BLaER1 (cell line): ENCODE data around the gene FFAR1.

Source experiments
- H3K27ac ChIP-seq: shearing (Covaris generic); formaldehyde crosslinking; 2 replicates; pipeline ENCODE4 v1.8.1; 2022
- H3K27me3 ChIP-seq: shearing (Covaris generic); formaldehyde crosslinking; 2 replicates; pipeline ENCODE4 v1.8.1; 2022
- H3K36me3 ChIP-seq: shearing (Covaris generic); formaldehyde crosslinking; 2 replicates; pipeline ENCODE4 v1.8.1; 2022
- H3K4me1 ChIP-seq: shearing (Covaris generic); formaldehyde crosslinking; 2 replicates; pipeline ENCODE4 v1.8.1; 2022
- H3K4me2 ChIP-seq: shearing (Covaris generic); formaldehyde crosslinking; 2 replicates; pipeline ENCODE4 v1.8.1; 2022
- H3K4me3 ChIP-seq: shearing (Covaris generic); formaldehyde crosslinking; 2 replicates; pipeline ENCODE4 v1.8.1; 2022
- H3K9ac ChIP-seq: shearing (Covaris generic); formaldehyde crosslinking; 2 replicates; pipeline ENCODE4 v1.8.1; 2022
- H3K9me3 ChIP-seq: shearing (Covaris generic); formaldehyde crosslinking; 2 replicates; pipeline ENCODE4 v1.8.1; 2022
- H4K20me1 ChIP-seq: shearing (Covaris generic); formaldehyde crosslinking; 2 replicates; pipeline ENCODE4 v1.8.1; 2022
- Cebpa-rat ChIP-seq: shearing (Covaris generic); IDR thresholded peaks from 2 replicates; pipeline ENCODE4 v1.8.1; 2022

FFAR1 gene

GRCh38 chr19:35340431-35340830 is 7.3 kb upstream of the FFAR1 start:
- H3K27ac ChIP-seq, result no peak overlapping the region
- peaks cover 100% of the 10 kb centered on the region for H3K36me3 ChIP-seq
- no peak overlapping the region for H3K4me3 ChIP-seq
- H3K27me3 ChIP-seq, result no peaks in the 10 kb centered on the region
- H3K4me1 ChIP-seq, result peaks cover 100% of the 10 kb centered on the region
- H3K4me2 ChIP-seq, result no peak overlapping the region; the same call in 1 of the 2 replicates
- no peak overlapping the region for H3K9ac ChIP-seq
- H4K20me1 ChIP-seq, result peaks cover 83% of the 10 kb centered on the region
- no peak for TF ChIP-seq Cebpa-rat
- no peaks in the 10 kb centered on the region for H3K9me3 ChIP-seq

GRCh38 chr19:35341006-35341405 is 6.7 kb upstream of the FFAR1 start:
- Histone ChIP-seq H3K9me3 (no peaks in the 10 kb centered on the region), H3K4me3 (no peak overlapping the region), H3K27me3 (no peaks in the 10 kb centered on the region), H3K4me2 (peak overlapping the region; percentile 58), H3K27ac (peak overlapping the region; percentile 39; the same call in 1 of the 2 replicates), H3K4me1 (peaks cover 100% of the 10 kb centered on the region), H4K20me1 (peaks cover 79% of the 10 kb centered on the region), H3K36me3 (peaks cover 100% of the 10 kb centered on the region), H3K9ac (0 out of 2 replicates have a peak overlapping the region, but pooled peaks have one; percentile 1)
- no peak for TF ChIP-seq Cebpa-rat

GRCh38 chr19:35341565-35342225 is 6.0 kb upstream of the FFAR1 start:
- Histone ChIP-seq H3K36me3 (peaks cover 98% of the 10 kb centered on the region), H3K9me3 (no peaks in the 10 kb centered on the region), H3K9ac (peak overlapping the region; percentile 1; the same call in 1 of the 2 replicates), H3K4me2 (peak overlapping the region; percentile 58), H4K20me1 (peaks cover 75% of the 10 kb centered on the region), H3K27me3 (no peaks in the 10 kb centered on the region), H3K4me3 (no peak overlapping the region), H3K27ac (peak overlapping the region; percentile 39), H3K4me1 (peaks cover 100% of the 10 kb centered on the region)
- TF ChIP-seq Cebpa-rat, result no peak

GRCh38 chr19:35342430-35342829 is 5.3 kb upstream of the FFAR1 start:
- no peak overlapping the region for H3K4me3 ChIP-seq
- peaks cover 100% of the 10 kb centered on the region for H3K4me1 ChIP-seq
- H4K20me1 ChIP-seq, result peaks cover 68% of the 10 kb centered on the region
- peak overlapping the region; percentile 24 for H3K27ac ChIP-seq
- H3K9me3 ChIP-seq, result no peaks in the 10 kb centered on the region
- no peaks in the 10 kb centered on the region for H3K27me3 ChIP-seq
- no peak for TF ChIP-seq Cebpa-rat
- H3K36me3 ChIP-seq, result peaks cover 90% of the 10 kb centered on the region
- no peak overlapping the region; the same call in 1 of the 2 replicates for H3K9ac ChIP-seq
- peak overlapping the region; percentile 58 for H3K4me2 ChIP-seq

- peak overlapping the region; percentile 93 for H3K4me2 ChIP-seq
- no peak for TF ChIP-seq Cebpa-rat
- peaks cover 100% of the 10 kb centered on the region for H3K4me1 ChIP-seq
- H3K27me3 ChIP-seq, result no peaks in the 10 kb centered on the region
- peaks cover 77% of the 10 kb centered on the region for H3K36me3 ChIP-seq
- no peak overlapping the region for H3K9ac ChIP-seq
- H4K20me1 ChIP-seq, result peaks cover 47% of the 10 kb centered on the region; the same call in 1 of the 2 replicates
- H3K9me3 ChIP-seq, result no peaks in the 10 kb centered on the region
- no peak overlapping the region for H3K4me3 ChIP-seq
- no peak overlapping the region for H3K27ac ChIP-seq
Measured at GRCh38 chr19:35344511-35345031, 3.1 kb upstream of the FFAR1 start.

- peak overlapping the region; percentile 88 for H3K27ac ChIP-seq
- TF ChIP-seq Cebpa-rat, result no peak
- peak overlapping the region; percentile 64 for H3K9ac ChIP-seq
Measured at GRCh38 chr19:35345671-35346111, 2.0 kb upstream of the FFAR1 start.

GRCh38 chr19:35346193-35347052 is 1.3 kb upstream of the FFAR1 start:
- Histone ChIP-seq H3K9ac (peak overlapping the region; percentile 64), H4K20me1 (peaks cover 28% of the 10 kb centered on the region; the same call in 1 of the 2 replicates), H3K27me3 (no peaks in the 10 kb centered on the region), H3K4me2 (peak overlapping the region; percentile 93), H3K9me3 (no peaks in the 10 kb centered on the region), H3K36me3 (peaks cover 59% of the 10 kb centered on the region), H3K4me1 (peaks cover 100% of the 10 kb centered on the region), H3K27ac (peak overlapping the region; percentile 88), H3K4me3 (peak overlapping the region; percentile 20; the same call in 1 of the 2 replicates)
- TF ChIP-seq Cebpa-rat, result no peak

More at GRCh38 chr19:35345671-35346111, 2.0 kb upstream of the FFAR1 start:
- Histone ChIP-seq H3K9me3 (no peaks in the 10 kb centered on the region), H3K4me1 (peaks cover 100% of the 10 kb centered on the region), H3K4me2 (peak overlapping the region; percentile 93), H3K27me3 (no peaks in the 10 kb centered on the region), H3K4me3 (0 out of 2 replicates have a peak overlapping the region, but pooled peaks have one; percentile 20), H4K20me1 (peaks cover 35% of the 10 kb centered on the region; the same call in 1 of the 2 replicates), H3K36me3 (peaks cover 66% of the 10 kb centered on the region)

- H3K9ac ChIP-seq, result peak overlapping the region; percentile 64; the same call in 1 of the 2 replicates
- H3K27me3 ChIP-seq, result no peaks in the 10 kb centered on the region
- peaks cover 100% of the 10 kb centered on the region for H3K4me1 ChIP-seq
- TF ChIP-seq Cebpa-rat, result no peak
- no peaks in the 10 kb centered on the region for H3K9me3 ChIP-seq
- H3K27ac ChIP-seq, result peak overlapping the region; percentile 88
- H3K36me3 ChIP-seq, result peaks cover 44% of the 10 kb centered on the region
- no peak overlapping the region for H3K4me3 ChIP-seq
- H3K4me2 ChIP-seq, result peak overlapping the region; percentile 93
- H4K20me1 ChIP-seq, result peaks cover 16% of the 10 kb centered on the region; the same call in 1 of the 2 replicates
Measured at GRCh38 chr19:35347930-35348298, 212 bp downstream of the FFAR1 start.

- H3K36me3 ChIP-seq, result peaks cover 32% of the 10 kb centered on the region
- peak overlapping the region; percentile 88 for H3K27ac ChIP-seq
- H3K9ac ChIP-seq, result peak overlapping the region; percentile 76
- no peaks in the 10 kb centered on the region for H3K9me3 ChIP-seq
- no peak for TF ChIP-seq Cebpa-rat
- peak overlapping the region; percentile 93 for H3K4me2 ChIP-seq
- H4K20me1 ChIP-seq, result peaks cover 15% of the 10 kb centered on the region; the same call in 1 of the 2 replicates
- peaks cover 97% of the 10 kb centered on the region for H3K4me1 ChIP-seq
- no peak overlapping the region; the same call in 1 of the 2 replicates for H3K4me3 ChIP-seq
- H3K27me3 ChIP-seq, result no peaks in the 10 kb centered on the region
Measured at GRCh38 chr19:35348911-35349611, 1.4 kb downstream of the FFAR1 start.
